HEK293 (cell line): ENCODE results near the gene ORM2.

ENCODE experiments used
- CTCF ChIA-PET: fragments of 350-600 bp; formaldehyde crosslinking; extraction: SDS; loops from one replicate; lab custom pipeline; 2021; ENCODE audit warnings: antibody characterized with exemption; lab: Yijun Ruan, JAX
- POLR2A ChIA-PET: fragments of 300-600 bp; formaldehyde crosslinking; extraction: SDS; loops from one replicate; lab custom pipeline; 2020; ENCODE audit warnings: antibody characterized with exemption, inconsistent platforms; lab: Yijun Ruan, JAX
- H3K27ac ChIP-seq: fragments of 200-500 bp; sonication (Bioruptor generic); 2 replicates; pipeline ENCODE4 v1.5.1; 2014; ENCODE audit warnings: low read depth, low read length, control low read depth, inconsistent platforms; ENCODE audit errors: extremely low read depth
- H3K36me3 ChIP-seq, 2 experiments: fragments of 200-500 bp in 1 of 2; sonication (Bioruptor generic) in 1 of 2; 1 replicate in 1 of 2; 2 replicates in 1 of 2; pipeline ENCODE4 v1.5.1; 2014 to 2017; ENCODE audit warnings: inconsistent platforms in 2 of 2, low read length in 2 of 2; ENCODE audit not compliant: control insufficient read depth in 2 of 2, insufficient read depth in 1 of 2
- H3K4me1 ChIP-seq: fragments of 200-500 bp; sonication (Bioruptor generic); 2 replicates; pipeline ENCODE4 v1.5.1; 2014; ENCODE audit warnings: mild to moderate bottlenecking, low read length, inconsistent platforms; ENCODE audit not compliant: control insufficient read depth, insufficient read depth
- H3K4me3 ChIP-seq: 2 replicates; pipeline ENCODE4 v1.5.1; 2011; ENCODE audit warnings: low read depth, mild to moderate bottlenecking, control low read depth, low read length, moderate library complexity
- H3K9me3 ChIP-seq: fragments of 200-500 bp; sonication (Bioruptor generic); 2 replicates; pipeline ENCODE4 v1.5.1; 2014; ENCODE audit warnings: low read depth, low read length, inconsistent platforms; ENCODE audit not compliant: control insufficient read depth, insufficient read depth
- FEZF1 ChIP-seq: fragments of 450-650 bp; formaldehyde crosslinking; IDR thresholded peaks from 2 replicates; pipeline ENCODE4 v1.5.1; 2016; ENCODE audit warnings: missing biosample characterization, missing genetic modification characterization
- GLI2 ChIP-seq: fragments of 450-650 bp; formaldehyde crosslinking; IDR thresholded peaks from 2 replicates; pipeline ENCODE4; 2017; ENCODE audit warnings: missing biosample characterization, missing genetic modification characterization, low read depth, borderline replicate concordance
- MEIS1 ChIP-seq: sonication (generic); formaldehyde crosslinking; IDR thresholded peaks from 2 replicates; pipeline ENCODE4 v1.8.1; 2022; ENCODE audit warnings: missing genetic modification reagents, mild to moderate bottlenecking, borderline replicate concordance
- RBAK ChIP-seq: fragments of 450-650 bp; formaldehyde crosslinking; IDR thresholded peaks from 2 replicates; pipeline ENCODE4 v1.5.1; 2016; ENCODE audit warnings: missing biosample characterization, missing genetic modification characterization
- SP3 ChIP-seq: fragments of 450-650 bp; formaldehyde crosslinking; IDR thresholded peaks from 2 replicates; pipeline ENCODE4 v1.5.1; 2016; ENCODE audit warnings: missing biosample characterization, missing genetic modification characterization
- YY1 ChIP-seq: fragments of 450-650 bp; formaldehyde crosslinking; IDR thresholded peaks from 2 replicates; pipeline ENCODE4 v1.5.1; 2018; ENCODE audit warnings: missing biosample characterization, missing genetic modification characterization
- ZBTB48 ChIP-seq: fragments of 450-650 bp; formaldehyde crosslinking; IDR thresholded peaks from 2 replicates; pipeline ENCODE4 v1.5.1; 2016; ENCODE audit warnings: missing biosample characterization, missing genetic modification characterization
- ZNF10 ChIP-seq: fragments of 450-650 bp; formaldehyde crosslinking; IDR thresholded peaks from 2 replicates; pipeline ENCODE4 v1.5.1; 2017; ENCODE audit warnings: missing biosample characterization, missing genetic modification characterization
- ZNF157 ChIP-seq: fragments of 450-650 bp; formaldehyde crosslinking; IDR thresholded peaks from 2 replicates; pipeline ENCODE4 v1.5.1; 2016; ENCODE audit warnings: missing biosample characterization, missing genetic modification characterization
- ZNF2 ChIP-seq: fragments of 450-650 bp; formaldehyde crosslinking; IDR thresholded peaks from 2 replicates; pipeline ENCODE4 v1.5.1; 2016; ENCODE audit warnings: missing biosample characterization, missing genetic modification characterization
- ZNF211 ChIP-seq: fragments of 450-650 bp; formaldehyde crosslinking; IDR thresholded peaks from 2 replicates; pipeline ENCODE4 v1.5.1; 2016; ENCODE audit warnings: low read depth, missing biosample characterization, missing genetic modification characterization
- ZNF266 ChIP-seq: fragments of 450-650 bp; formaldehyde crosslinking; IDR thresholded peaks from 2 replicates; pipeline ENCODE4 v1.5.1; 2016; ENCODE audit warnings: missing biosample characterization, missing genetic modification characterization, low read depth
- ZNF426 ChIP-seq: fragments of 450-650 bp; formaldehyde crosslinking; IDR thresholded peaks from 2 replicates; pipeline ENCODE4 v1.5.1; 2017; ENCODE audit warnings: missing biosample characterization, missing genetic modification characterization, mild to moderate bottlenecking, inconsistent platforms, moderate library complexity
- ZNF544 ChIP-seq: fragments of 450-650 bp; formaldehyde crosslinking; IDR thresholded peaks from 2 replicates; pipeline ENCODE4 v1.5.0; 2017; ENCODE audit warnings: missing biosample characterization, missing genetic modification characterization
- ZNF548 ChIP-seq: fragments of 450-650 bp; formaldehyde crosslinking; IDR thresholded peaks from 2 replicates; pipeline ENCODE4 v1.5.1; 2016; ENCODE audit warnings: missing biosample characterization, missing genetic modification characterization
- ZNF558 ChIP-seq: fragments of 450-650 bp; formaldehyde crosslinking; IDR thresholded peaks from 2 replicates; pipeline ENCODE4 v1.5.1; 2016; ENCODE audit warnings: missing biosample characterization, missing genetic modification characterization
- ZNF561 ChIP-seq: fragments of 450-650 bp; IDR thresholded peaks from 2 replicates; pipeline ENCODE4 v1.5.1; 2018; ENCODE audit warnings: missing biosample characterization, missing genetic modification characterization, borderline replicate concordance
- ZNF596 ChIP-seq: fragments of 450-650 bp; IDR thresholded peaks from 2 replicates; pipeline ENCODE4 v1.5.0; 2018; ENCODE audit warnings: missing biosample characterization, mild to moderate bottlenecking, missing genetic modification characterization, moderate library complexity
- ZNF747 ChIP-seq: fragments of 450-650 bp; formaldehyde crosslinking; IDR thresholded peaks from 2 replicates; pipeline ENCODE4 v1.5.1; 2016; ENCODE audit warnings: missing biosample characterization, missing genetic modification characterization
- ZNF785 ChIP-seq: fragments of 450-650 bp; formaldehyde crosslinking; IDR thresholded peaks from 2 replicates; pipeline ENCODE4 v1.5.1; 2016; ENCODE audit warnings: missing biosample characterization, missing genetic modification characterization
- ZXDB ChIP-seq: fragments of 450-650 bp; formaldehyde crosslinking; IDR thresholded peaks from 2 replicates; pipeline ENCODE4 v1.5.1; 2016; ENCODE audit warnings: missing biosample characterization, missing genetic modification characterization
- TF ChIP-seq, protein P1 (sequence below): fragments of 450-650 bp; formaldehyde crosslinking; IDR thresholded peaks from 2 replicates; pipeline ENCODE4 v1.5.1; 2016; ENCODE audit warnings: missing biosample characterization, missing genetic modification characterization
- TF ChIP-seq, protein P2 (sequence below): fragments of 450-650 bp; formaldehyde crosslinking; IDR thresholded peaks from 2 replicates; pipeline ENCODE4 v1.5.1; 2016; ENCODE audit warnings: missing biosample characterization, missing genetic modification characterization, low read depth
- TF ChIP-seq, protein P3 (sequence below): fragments of 450-650 bp; formaldehyde crosslinking; IDR thresholded peaks from 2 replicates; pipeline ENCODE4 v1.5.1; 2016; ENCODE audit warnings: missing biosample characterization, missing genetic modification characterization, low read depth
- TF ChIP-seq, protein P4 (sequence below): fragments of 450-650 bp; formaldehyde crosslinking; conservative IDR thresholded peaks from 2 replicates; pipeline ENCODE4 v1.5.1; 2016; ENCODE audit warnings: low read depth, missing biosample characterization, missing genetic modification characterization

The ORM2 gene

DNA sequence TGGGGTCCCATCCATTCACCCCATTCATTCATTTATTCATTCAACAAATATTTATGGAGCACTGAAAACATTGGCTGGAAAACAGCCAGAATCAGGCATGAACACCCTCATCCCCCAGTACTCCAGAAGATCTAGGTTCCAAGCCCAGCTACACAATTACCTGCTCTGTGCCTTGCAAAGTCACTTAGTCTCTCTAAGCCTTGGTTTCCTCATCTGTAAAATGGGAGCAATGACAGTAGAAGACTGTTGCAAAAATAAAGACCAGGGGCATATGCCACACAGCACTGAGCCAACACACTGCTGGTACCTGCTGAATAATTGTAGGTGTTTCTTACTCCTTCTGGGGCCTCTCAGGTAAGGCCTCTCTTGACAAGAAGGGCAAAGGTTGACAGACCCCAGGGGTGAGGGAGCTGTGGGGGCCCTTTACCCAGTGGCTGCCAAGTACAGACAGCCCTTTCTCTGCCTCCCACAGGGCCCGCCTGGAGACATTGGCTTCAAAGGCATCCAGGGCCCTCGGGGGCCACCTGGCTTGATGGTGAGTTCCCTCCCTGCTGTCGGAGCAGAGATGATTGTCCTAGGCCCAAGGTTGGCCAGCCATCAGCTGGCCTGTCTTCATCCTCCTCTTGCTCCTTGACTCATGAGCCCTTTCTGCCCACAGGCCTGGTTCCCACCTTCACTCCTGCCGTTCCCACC lies 29.4 kb upstream of the ORM2 start:
- no peak overlapping the region for H3K27ac ChIP-seq
- ChIA-PET CTCF (interaction anchor here (0.8 to 3.2 kb wide), 3 partner anchors 9 to 618 kb away, joined by 4 to 20 read pairs (median 19); no protein-coding TSS in a partner anchor), POLR2A (no interaction called here)
- H3K4me3 ChIP-seq, result no peak overlapping the region
- no peaks in the 10 kb centered on the region for H3K9me3 ChIP-seq
- H3K36me3 ChIP-seq, result peaks cover 0 to 4% of the 10 kb centered on the region in 2 experiments; a peak in 2 of 3 replicates
- no peaks in the 10 kb centered on the region for H3K4me1 ChIP-seq
- TF ChIP-seq MEIS1 (CRISPR knock-in tag) (no peak), SP3 (tag by site-specific recombination) (no peak), ZNF596 (tag by site-specific recombination) (no peak), ZNF561 (tag by site-specific recombination) (no peak), ZNF548 (tag by site-specific recombination) (no peak), ZNF426 (tag by site-specific recombination) (no peak), ZXDB (tag by site-specific recombination) (no peak), ZNF157 (tag by site-specific recombination) (no peak), ZBTB48 (tag by site-specific recombination) (no peak), ZNF747 (no peak), ZNF558 (tag by site-specific recombination) (no peak)
- TF ChIP-seq, protein P1, sequence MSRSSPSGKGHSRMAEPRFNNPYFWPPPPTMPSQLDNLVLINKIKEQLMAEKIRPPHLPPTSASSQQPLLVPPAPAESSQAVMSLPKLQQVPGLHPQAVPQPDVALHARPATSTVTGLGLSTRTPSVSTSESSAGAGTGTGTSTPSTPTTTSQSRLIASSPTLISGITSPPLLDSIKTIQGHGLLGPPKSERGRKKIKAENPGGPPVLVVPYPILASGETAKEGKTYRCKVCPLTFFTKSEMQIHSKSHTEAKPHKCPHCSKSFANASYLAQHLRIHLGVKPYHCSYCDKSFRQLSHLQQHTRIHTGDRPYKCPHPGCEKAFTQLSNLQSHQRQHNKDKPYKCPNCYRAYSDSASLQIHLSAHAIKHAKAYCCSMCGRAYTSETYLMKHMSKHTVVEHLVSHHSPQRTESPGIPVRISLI (tag by site-specific recombination), result no peak
- TF ChIP-seq, protein P2, sequence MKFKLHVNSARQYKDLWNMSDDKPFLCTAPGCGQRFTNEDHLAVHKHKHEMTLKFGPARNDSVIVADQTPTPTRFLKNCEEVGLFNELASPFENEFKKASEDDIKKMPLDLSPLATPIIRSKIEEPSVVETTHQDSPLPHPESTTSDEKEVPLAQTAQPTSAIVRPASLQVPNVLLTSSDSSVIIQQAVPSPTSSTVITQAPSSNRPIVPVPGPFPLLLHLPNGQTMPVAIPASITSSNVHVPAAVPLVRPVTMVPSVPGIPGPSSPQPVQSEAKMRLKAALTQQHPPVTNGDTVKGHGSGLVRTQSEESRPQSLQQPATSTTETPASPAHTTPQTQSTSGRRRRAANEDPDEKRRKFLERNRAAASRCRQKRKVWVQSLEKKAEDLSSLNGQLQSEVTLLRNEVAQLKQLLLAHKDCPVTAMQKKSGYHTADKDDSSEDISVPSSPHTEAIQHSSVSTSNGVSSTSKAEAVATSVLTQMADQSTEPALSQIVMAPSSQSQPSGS, result no peak
- TF ChIP-seq, protein P3, sequence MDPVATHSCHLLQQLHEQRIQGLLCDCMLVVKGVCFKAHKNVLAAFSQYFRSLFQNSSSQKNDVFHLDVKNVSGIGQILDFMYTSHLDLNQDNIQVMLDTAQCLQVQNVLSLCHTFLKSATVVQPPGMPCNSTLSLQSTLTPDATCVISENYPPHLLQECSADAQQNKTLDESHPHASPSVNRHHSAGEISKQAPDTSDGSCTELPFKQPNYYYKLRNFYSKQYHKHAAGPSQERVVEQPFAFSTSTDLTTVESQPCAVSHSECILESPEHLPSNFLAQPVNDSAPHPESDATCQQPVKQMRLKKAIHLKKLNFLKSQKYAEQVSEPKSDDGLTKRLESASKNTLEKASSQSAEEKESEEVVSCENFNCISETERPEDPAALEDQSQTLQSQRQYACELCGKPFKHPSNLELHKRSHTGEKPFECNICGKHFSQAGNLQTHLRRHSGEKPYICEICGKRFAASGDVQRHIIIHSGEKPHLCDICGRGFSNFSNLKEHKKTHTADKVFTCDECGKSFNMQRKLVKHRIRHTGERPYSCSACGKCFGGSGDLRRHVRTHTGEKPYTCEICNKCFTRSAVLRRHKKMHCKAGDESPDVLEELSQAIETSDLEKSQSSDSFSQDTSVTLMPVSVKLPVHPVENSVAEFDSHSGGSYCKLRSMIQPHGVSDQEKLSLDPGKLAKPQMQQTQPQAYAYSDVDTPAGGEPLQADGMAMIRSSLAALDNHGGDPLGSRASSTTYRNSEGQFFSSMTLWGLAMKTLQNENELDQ, result no peak

DNA sequence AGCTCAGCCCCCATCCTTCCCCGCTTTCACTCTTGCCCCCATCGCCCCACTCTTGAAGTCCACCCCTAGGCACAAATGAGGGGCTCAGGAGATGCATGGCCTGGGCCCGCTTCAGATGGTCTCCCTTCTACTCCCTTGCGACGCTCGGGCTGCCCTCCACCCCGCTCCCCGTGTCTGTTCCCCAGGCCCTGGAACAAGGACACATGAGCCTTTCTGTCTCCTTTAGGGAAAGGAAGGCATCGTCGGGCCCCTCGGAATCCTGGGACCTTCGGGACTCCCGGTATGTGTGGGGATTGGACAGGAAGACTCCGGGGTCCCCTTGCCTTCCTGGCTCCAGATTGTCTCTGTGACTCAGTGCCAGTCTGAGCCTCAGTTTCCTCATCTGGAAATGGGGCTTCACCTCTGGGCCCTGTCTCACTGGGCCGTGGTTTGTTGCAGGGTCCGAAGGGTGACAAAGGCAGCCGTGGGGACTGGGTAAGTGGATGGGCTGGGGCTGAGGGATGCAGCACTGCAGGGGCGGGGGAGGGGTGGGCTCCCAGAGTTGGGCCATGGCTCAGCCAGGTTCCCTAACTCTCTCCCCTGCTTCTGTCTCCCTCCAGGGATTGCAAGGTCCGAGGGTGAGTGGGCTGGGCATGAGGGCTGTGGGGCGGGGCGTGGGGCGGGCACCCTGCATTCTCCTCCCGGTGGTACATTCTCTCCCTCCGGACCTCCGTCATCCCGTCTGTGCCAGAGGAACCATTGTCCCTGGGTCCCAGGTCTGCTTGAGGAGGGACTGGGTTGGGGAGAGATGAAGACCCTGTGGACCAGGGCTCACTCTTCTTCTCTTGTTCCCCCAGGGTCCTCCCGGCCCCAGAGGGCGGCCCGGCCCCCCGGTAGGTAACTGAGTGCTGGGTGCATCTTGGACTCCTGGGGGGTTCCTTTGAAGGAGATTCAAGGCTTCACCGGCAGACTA lies 28.5 kb upstream of the ORM2 start:
- H3K36me3 ChIP-seq, result peaks cover 0 to 4% of the 10 kb centered on the region in 2 experiments; a peak in 1 of 3 replicates
- H3K27ac ChIP-seq, result no peak overlapping the region
- TF ChIP-seq ZNF2 (no peak), ZNF266 (tag by site-specific recombination) (no peak), YY1 (no peak), ZNF211 (tag by site-specific recombination) (no peak), FEZF1 (no peak), GLI2 (tag by site-specific recombination) (no peak), ZNF785 (tag by site-specific recombination) (no peak), ZNF10 (tag by site-specific recombination) (no peak), RBAK (tag by site-specific recombination) (no peak), ZXDB (tag by site-specific recombination) (no peak), ZNF544 (tag by site-specific recombination) (no peak)
- TF ChIP-seq, protein P4, sequence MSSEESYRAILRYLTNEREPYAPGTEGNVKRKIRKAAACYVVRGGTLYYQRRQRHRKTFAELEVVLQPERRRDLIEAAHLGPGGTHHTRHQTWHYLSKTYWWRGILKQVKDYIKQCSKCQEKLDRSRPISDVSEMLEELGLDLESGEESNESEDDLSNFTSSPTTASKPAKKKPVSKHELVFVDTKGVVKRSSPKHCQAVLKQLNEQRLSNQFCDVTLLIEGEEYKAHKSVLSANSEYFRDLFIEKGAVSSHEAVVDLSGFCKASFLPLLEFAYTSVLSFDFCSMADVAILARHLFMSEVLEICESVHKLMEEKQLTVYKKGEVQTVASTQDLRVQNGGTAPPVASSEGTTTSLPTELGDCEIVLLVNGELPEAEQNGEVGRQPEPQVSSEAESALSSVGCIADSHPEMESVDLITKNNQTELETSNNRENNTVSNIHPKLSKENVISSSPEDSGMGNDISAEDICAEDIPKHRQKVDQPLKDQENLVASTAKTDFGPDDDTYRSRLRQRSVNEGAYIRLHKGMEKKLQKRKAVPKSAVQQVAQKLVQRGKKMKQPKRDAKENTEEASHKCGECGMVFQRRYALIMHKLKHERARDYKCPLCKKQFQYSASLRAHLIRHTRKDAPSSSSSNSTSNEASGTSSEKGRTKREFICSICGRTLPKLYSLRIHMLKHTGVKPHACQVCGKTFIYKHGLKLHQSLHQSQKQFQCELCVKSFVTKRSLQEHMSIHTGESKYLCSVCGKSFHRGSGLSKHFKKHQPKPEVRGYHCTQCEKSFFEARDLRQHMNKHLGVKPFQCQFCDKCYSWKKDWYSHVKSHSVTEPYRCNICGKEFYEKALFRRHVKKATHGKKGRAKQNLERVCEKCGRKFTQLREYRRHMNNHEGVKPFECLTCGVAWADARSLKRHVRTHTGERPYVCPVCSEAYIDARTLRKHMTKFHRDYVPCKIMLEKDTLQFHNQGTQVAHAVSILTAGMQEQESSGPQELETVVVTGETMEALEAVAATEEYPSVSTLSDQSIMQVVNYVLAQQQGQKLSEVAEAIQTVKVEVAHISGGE (tag by site-specific recombination), result no peak

More for the DNA sequence above, 28.5 kb upstream of the ORM2 start:
- CTCF ChIA-PET, result interaction anchor here (1.0 to 2.7 kb wide), 4 partner anchors 8 to 193 kb away, joined by 4 to 19 read pairs (median 6); no protein-coding TSS in a partner anchor
- Histone ChIP-seq H3K9me3 (no peaks in the 10 kb centered on the region), H3K4me3 (no peak overlapping the region), H3K4me1 (no peaks in the 10 kb centered on the region; the same call in 1 of the 2 replicates)
- POLR2A ChIA-PET, result no interaction called here
